ENCODE results near the gene RANBP17.

The RANBP17 gene

DNA sequence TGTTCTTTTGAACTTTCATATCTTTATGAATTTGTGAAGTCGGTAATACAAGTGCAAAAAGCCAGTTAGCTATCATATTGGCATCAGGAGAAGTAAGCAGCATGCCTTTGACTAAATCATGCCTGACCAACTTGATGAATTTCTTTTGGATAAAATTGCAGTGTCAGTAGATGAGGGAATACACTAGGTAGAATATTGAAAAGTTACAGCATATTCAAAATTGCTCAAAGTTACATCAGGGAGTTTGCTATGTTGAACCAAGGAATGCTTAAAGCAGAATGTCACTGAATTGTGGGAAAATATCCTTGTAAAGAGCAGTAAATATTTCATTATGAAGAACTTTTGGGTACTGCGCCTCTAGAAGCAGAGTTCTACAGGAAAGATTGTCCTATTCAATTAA is 360.1 kb downstream of the RANBP17 start:
- TF ChIP-seq, protein P1, sequence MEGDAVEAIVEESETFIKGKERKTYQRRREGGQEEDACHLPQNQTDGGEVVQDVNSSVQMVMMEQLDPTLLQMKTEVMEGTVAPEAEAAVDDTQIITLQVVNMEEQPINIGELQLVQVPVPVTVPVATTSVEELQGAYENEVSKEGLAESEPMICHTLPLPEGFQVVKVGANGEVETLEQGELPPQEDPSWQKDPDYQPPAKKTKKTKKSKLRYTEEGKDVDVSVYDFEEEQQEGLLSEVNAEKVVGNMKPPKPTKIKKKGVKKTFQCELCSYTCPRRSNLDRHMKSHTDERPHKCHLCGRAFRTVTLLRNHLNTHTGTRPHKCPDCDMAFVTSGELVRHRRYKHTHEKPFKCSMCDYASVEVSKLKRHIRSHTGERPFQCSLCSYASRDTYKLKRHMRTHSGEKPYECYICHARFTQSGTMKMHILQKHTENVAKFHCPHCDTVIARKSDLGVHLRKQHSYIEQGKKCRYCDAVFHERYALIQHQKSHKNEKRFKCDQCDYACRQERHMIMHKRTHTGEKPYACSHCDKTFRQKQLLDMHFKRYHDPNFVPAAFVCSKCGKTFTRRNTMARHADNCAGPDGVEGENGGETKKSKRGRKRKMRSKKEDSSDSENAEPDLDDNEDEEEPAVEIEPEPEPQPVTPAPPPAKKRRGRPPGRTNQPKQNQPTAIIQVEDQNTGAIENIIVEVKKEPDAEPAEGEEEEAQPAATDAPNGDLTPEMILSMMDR (IDR thresholded peaks at IDR 0.05; ENCODE audit: low read depth, low read length, poor library complexity, severe bottlenecking), result no peak
- TF ChIP-seq EZH2phosphoT487 (IDR thresholded peaks at IDR 0.05; ENCODE audit: borderline replicate concordance, low read length), result no peak
- no peaks in the 10 kb centered on the region for H4K20me1 ChIP-seq (ENCODE audit: control insufficient read depth, insufficient read depth, low read depth, low read length)
- no peaks in the 10 kb centered on the region for H3K9me2 ChIP-seq (replicated peaks; ENCODE audit: control insufficient read depth, low read length)
- H3K79me2 ChIP-seq (ENCODE audit: control insufficient read depth, low read length), result no peaks in the 10 kb centered on the region
- no peak overlapping the region for H3K4me3 ChIP-seq (ENCODE audit: low read length)
- no peak overlapping the region for H3K27ac ChIP-seq (ENCODE audit: low read depth, low read length)
- H3K36me3 ChIP-seq (ENCODE audit: control insufficient read depth, low read length), result no peaks in the 10 kb centered on the region
- no peak overlapping the region for H3K4me2 ChIP-seq (ENCODE audit: low read length)
- H3K27me3 ChIP-seq (ENCODE audit: control insufficient read depth, low read length), result 0 out of 2 replicates have a peak, but pooled peaks cover 6% of the 10 kb centered on the region
- no peaks in the 10 kb centered on the region for H3K9me3 ChIP-seq (ENCODE audit: control insufficient read depth, insufficient read depth, low read length)
- H3K4me1 ChIP-seq (ENCODE audit: control insufficient read depth, low read length), result no peaks in the 10 kb centered on the region
- no peaks in the 10 kb centered on the region for H3F3A ChIP-seq (ENCODE audit: control insufficient read depth, insufficient read depth)

DNA sequence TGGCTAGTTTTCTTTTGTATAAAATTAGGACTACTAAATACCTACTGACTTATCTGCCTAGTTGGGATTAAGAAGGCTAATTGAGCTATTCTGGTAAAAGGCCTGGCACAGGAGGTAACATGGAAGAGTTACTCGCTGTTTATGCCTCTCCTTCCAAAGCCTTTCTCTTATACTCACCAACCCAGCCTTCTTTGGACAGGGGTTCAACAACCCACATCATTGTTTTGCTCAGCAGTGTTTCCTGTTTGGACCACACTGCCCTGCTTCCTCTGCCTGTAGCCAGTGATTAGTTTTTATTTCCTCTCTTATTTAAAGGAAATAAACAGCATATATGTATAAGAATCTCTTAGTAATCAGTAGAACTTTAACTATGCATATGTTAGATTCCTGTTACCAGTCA is 362.1 kb downstream of the RANBP17 start:
- no peak overlapping the region for H3K4me3 ChIP-seq (ENCODE audit: low read length)

DNA sequence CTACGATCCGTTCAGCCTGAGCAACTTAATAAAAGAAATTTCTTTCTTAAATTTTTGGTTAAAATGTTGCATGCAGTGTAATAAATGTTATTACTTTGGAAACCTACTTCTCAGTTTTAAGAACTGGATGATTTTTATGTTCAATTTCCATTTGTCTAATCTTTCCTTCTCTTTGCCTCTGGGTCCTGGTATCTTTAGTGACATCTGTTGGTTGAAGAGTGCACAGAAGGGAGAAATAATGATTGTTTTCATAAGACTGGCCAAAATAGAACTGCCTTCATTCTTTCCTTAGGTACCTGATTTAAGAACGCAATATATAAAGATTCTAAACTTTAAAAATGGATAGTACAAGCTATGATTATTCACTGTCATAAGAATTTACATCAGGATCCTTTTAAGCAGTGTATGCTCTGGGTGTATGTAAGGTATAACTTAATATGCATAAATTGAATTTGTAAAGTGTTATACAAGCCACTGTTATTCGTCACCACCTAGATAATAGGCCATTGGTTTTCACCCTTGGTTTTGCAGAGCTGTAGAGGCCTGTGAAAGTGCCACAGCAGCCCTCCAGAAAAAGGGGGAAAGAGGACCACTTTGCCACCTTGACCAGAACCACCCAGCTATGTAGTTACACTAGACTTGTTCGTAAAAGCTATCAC is 364.4 kb downstream of the RANBP17 start:
- H3K27ac ChIP-seq (ENCODE audit: low read depth, low read length), result no peak overlapping the region
- 0 out of 2 replicates have a peak, but pooled peaks cover 6% of the 10 kb centered on the region for H3K27me3 ChIP-seq (ENCODE audit: control insufficient read depth, low read length)
- H3K4me3 ChIP-seq (ENCODE audit: low read length), result no peak overlapping the region

More for the DNA sequence above, 362.1 kb downstream of the RANBP17 start:
- Histone ChIP-seq H3K79me2 (ENCODE audit: control insufficient read depth, low read length) (no peaks in the 10 kb centered on the region), H3K36me3 (ENCODE audit: control insufficient read depth, low read length) (no peaks in the 10 kb centered on the region), H4K20me1 (ENCODE audit: control insufficient read depth, insufficient read depth, low read depth, low read length) (no peaks in the 10 kb centered on the region), H3F3A (ENCODE audit: control insufficient read depth, insufficient read depth) (no peaks in the 10 kb centered on the region), H3K9me2 (replicated peaks; ENCODE audit: control insufficient read depth, low read length) (no peaks in the 10 kb centered on the region), H3K27me3 (ENCODE audit: control insufficient read depth, low read length) (0 out of 2 replicates have a peak, but pooled peaks cover 6% of the 10 kb centered on the region), H3K27ac (ENCODE audit: low read depth, low read length) (no peak overlapping the region), H3K9me3 (ENCODE audit: control insufficient read depth, insufficient read depth, low read length) (no peaks in the 10 kb centered on the region), H3K4me1 (ENCODE audit: control insufficient read depth, low read length) (no peaks in the 10 kb centered on the region), H3K4me2 (ENCODE audit: low read length) (no peak overlapping the region)
- TF ChIP-seq EZH2phosphoT487 (IDR thresholded peaks at IDR 0.05; ENCODE audit: borderline replicate concordance, low read length), result no peak
- TF ChIP-seq, protein P1 (IDR thresholded peaks at IDR 0.05; ENCODE audit: low read depth, low read length, poor library complexity, severe bottlenecking), result no peak

More for the DNA sequence above, 364.4 kb downstream of the RANBP17 start:
- TF ChIP-seq, protein P1 (IDR thresholded peaks at IDR 0.05; ENCODE audit: low read depth, low read length, poor library complexity, severe bottlenecking), result no peak
- TF ChIP-seq EZH2phosphoT487 (IDR thresholded peaks at IDR 0.05; ENCODE audit: borderline replicate concordance, low read length), result no peak
- no peaks in the 10 kb centered on the region for H3K9me2 ChIP-seq (replicated peaks; ENCODE audit: control insufficient read depth, low read length)
- H3K4me1 ChIP-seq (ENCODE audit: control insufficient read depth, low read length), result no peaks in the 10 kb centered on the region
- H3F3A ChIP-seq (ENCODE audit: control insufficient read depth, insufficient read depth), result no peaks in the 10 kb centered on the region
- no peaks in the 10 kb centered on the region for H4K20me1 ChIP-seq (ENCODE audit: control insufficient read depth, insufficient read depth, low read depth, low read length)
- no peaks in the 10 kb centered on the region for H3K79me2 ChIP-seq (ENCODE audit: control insufficient read depth, low read length)
- H3K4me2 ChIP-seq (ENCODE audit: low read length), result no peak overlapping the region
- no peaks in the 10 kb centered on the region for H3K36me3 ChIP-seq (ENCODE audit: control insufficient read depth, low read length)
- H3K9me3 ChIP-seq (ENCODE audit: control insufficient read depth, insufficient read depth, low read length), result no peaks in the 10 kb centered on the region

All from DOHH2 (cell line).